Stomach (tissue), 4 donors: ENCODE measurements around the gene COL1A2.

ENCODE experiments used
- POLR2A ChIP-seq, 4 donors: fragments of 450-650 bp; IDR thresholded peaks; one replicate each; pipeline ENCODE4 v1.6.1; 2016; ENCODE audit warnings: antibody characterized with exemption in 4 of 4, control low read depth in 2 of 4, mild to moderate bottlenecking in 1 of 4, moderate library complexity in 1 of 4
- TF ChIP-seq, protein P1 (sequence below), 7 experiments: fragments of 450-650 bp in 4 of 7; fragments of 200-600 bp in 3 of 7; sonication (generic) in 3 of 7; IDR thresholded peaks; one replicate each; pipeline ENCODE4 v1.5.1; 2016 to 2019; ENCODE audit warnings: antibody characterized with exemption in 7 of 7, control low read depth in 2 of 7, mild to moderate bottlenecking in 1 of 7

DNA sequence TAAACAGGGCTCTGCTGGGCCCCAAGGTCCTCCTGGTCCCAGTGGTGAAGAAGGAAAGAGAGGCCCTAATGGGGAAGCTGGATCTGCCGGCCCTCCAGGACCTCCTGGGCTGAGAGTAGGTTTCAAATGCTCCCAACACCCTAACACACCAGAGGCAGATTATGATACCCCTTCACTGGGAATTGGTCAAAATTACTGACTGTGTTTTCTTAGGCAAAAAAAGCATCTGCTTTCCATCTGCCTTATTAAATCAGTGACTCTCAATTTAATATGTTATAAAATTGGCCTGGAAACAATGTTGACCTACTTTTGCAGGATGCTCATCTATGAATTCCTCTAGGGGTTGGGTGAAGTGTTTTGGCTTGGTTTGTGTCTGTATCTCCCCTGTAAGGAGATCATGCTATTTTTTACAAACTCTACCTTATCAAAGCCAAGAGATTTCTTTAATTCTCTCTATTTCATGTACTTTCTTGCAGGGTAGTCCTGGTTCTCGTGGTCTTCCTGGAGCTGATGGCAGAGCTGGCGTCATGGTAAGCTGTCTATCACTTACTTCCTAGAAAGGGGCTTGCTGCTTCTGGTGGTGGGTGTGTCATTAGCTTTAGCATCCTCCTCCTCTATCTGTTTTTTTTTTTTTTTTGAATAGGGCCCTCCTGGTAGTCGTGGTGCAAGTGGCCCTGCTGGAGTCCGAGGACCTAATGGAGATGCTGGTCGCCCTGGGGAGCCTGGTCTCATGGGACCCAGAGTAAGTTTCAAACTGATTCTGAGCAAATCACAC lies 15.9 kb downstream of the COL1A2 start:
- TF ChIP-seq POLR2A (IDR thresholded peaks at IDR 0.05): no peak
- TF ChIP-seq, protein P1, sequence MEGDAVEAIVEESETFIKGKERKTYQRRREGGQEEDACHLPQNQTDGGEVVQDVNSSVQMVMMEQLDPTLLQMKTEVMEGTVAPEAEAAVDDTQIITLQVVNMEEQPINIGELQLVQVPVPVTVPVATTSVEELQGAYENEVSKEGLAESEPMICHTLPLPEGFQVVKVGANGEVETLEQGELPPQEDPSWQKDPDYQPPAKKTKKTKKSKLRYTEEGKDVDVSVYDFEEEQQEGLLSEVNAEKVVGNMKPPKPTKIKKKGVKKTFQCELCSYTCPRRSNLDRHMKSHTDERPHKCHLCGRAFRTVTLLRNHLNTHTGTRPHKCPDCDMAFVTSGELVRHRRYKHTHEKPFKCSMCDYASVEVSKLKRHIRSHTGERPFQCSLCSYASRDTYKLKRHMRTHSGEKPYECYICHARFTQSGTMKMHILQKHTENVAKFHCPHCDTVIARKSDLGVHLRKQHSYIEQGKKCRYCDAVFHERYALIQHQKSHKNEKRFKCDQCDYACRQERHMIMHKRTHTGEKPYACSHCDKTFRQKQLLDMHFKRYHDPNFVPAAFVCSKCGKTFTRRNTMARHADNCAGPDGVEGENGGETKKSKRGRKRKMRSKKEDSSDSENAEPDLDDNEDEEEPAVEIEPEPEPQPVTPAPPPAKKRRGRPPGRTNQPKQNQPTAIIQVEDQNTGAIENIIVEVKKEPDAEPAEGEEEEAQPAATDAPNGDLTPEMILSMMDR (IDR thresholded peaks at IDR 0.05): no peak
